Stomach (tissue), 9 donors: ENCODE measurements around the gene FAM193B. TPM values are rescaled to one million over a fixed set of nuclear protein-coding genes. Genes with fewer than 3 reads are reported as not detected.

ENCODE experiments used
- DNase-seq, 2 donors: peaks; one replicate each; pipeline versions ENCODE4 v3.0.0 to v3.0.0-alpha.2; 2013 to 2019
- H3K27ac ChIP-seq, 5 donors: fragments of 200-600 bp in 4 of 5; sonication (generic) in 4 of 5; one replicate each; pipeline ENCODE4 v1.5.1; 2013 to 2019; ENCODE audit warnings: mild to moderate bottlenecking in 1 of 5, moderate library complexity in 1 of 5
- H3K27me3 ChIP-seq, 3 donors: fragments of 200-600 bp; sonication (generic); one replicate each; pipeline ENCODE4 v1.5.1; 2017 to 2019; ENCODE audit warnings: mixed run types in 1 of 3
- H3K36me3 ChIP-seq, 4 donors: fragments of 200-600 bp; sonication (generic); 1 replicate in 3 of 4; 2 replicates in 1 of 4; pipeline ENCODE4 v1.5.1; 2016 to 2019
- H3K4me1 ChIP-seq, 4 donors: fragments of 200-600 bp; sonication (generic); one replicate each; pipeline ENCODE4 v1.5.1; 2016 to 2019
- H3K4me3 ChIP-seq, 4 donors: fragments of 200-600 bp; sonication (generic) in 3 of 4; one replicate each; pipeline ENCODE4 v1.5.1; 2016 to 2019; ENCODE audit warnings: mild to moderate bottlenecking in 1 of 4
- H3K9me3 ChIP-seq, 4 donors: fragments of 200-600 bp; sonication (generic); one replicate each; pipeline ENCODE4 v1.5.1; 2016 to 2019
- CTCF ChIP-seq, 7 experiments: fragments of 450-650 bp in 4 of 7; fragments of 200-600 bp in 3 of 7; sonication (generic) in 3 of 7; IDR thresholded peaks; one replicate each; pipeline ENCODE4 v1.5.1; 2016 to 2019; ENCODE audit warnings: antibody characterized with exemption in 7 of 7, control low read depth in 2 of 7, mild to moderate bottlenecking in 1 of 7
- EP300 ChIP-seq: sonication (generic); formaldehyde crosslinking; IDR thresholded peaks from one replicate; pipeline ENCODE4 v1.6.1; 2017; ENCODE audit warnings: antibody characterized with exemption
- POLR2A ChIP-seq, 4 donors: fragments of 450-650 bp; IDR thresholded peaks; one replicate each; pipeline ENCODE4 v1.6.1; 2016; ENCODE audit warnings: antibody characterized with exemption in 4 of 4, control low read depth in 2 of 4, mild to moderate bottlenecking in 1 of 4, moderate library complexity in 1 of 4
- POLR2AphosphoS5 ChIP-seq, 3 donors: sonication (generic); formaldehyde crosslinking; IDR thresholded peaks; one replicate each; pipeline ENCODE4 v1.6.1; 2016; ENCODE audit warnings: antibody characterized with exemption in 3 of 3
- WGBS, 5 donors: extraction: QIAGEN DNeasy Blood & Tissue Kit in 3 of 5; methylation state at CpG; one replicate each; pipeline versions ENCODE4 v1.1.5 to v1.1.7; 2013 to 2018; 5-methylcytosine and 5-hydroxymethylcytosine counted together
- intact Hi-C: fragments of 100-400 bp; cut with DNase I; formaldehyde crosslinking; loops from one replicate; pipeline ENCODE4 v1.15.1; 2023; ENCODE audit warnings: low total_unique reads
- polyA plus RNA-seq, 3 donors: library from polyadenylated mRNA; stranded (reverse); fragments of 200-250 nt; gene quantifications; one replicate each; pipeline ENCODE4 v1.2.3, GENCODE V29; 2013
- total RNA-seq, 5 donors: library from RNA; depleted of rRNA; stranded (reverse); fragments of >200 nt; gene quantifications; one replicate each; pipeline versions ENCODE4 v1.1.0 to v1.2.3, GENCODE V29; 2014 to 2016
- donor health status: healthy with polysubstance abuse.
- donor health status: Bipolar disorder and iron deficiency.
- donor health status: healthy.

The FAM193B gene
- total and polyA plus RNA-seq, 8 donors, result 40.4 to 316 (median 138) TPM

GRCh38 chr5:177492841-177493240 lies 61.5 kb downstream of the FAM193B start:
- no peaks in the 10 kb centered on the region for H3K27me3 ChIP-seq
- peaks cover 49 to 92% (median 68%) of the 10 kb centered on the region in 4 donors for H3K4me1 ChIP-seq
- intact Hi-C loops, result no loop called here
- no peak for DNase-seq
- no peak for TF ChIP-seq POLR2AphosphoS5 (IDR thresholded peaks at IDR 0.05)
- no peak for TF ChIP-seq CTCF (IDR thresholded peaks at IDR 0.05)
- TF ChIP-seq EP300, result no peak
- no peak for TF ChIP-seq POLR2A (IDR thresholded peaks at IDR 0.05)
- H3K36me3 ChIP-seq, result peaks cover 19 to 51% (median 45%) of the 10 kb centered on the region in 4 donors
- H3K9me3 ChIP-seq, result no peaks in the 10 kb centered on the region
- H3K4me3 ChIP-seq, result peak overlapping the region in 3 of 4 donors; percentile 5 to 19 (median 6)
- peak overlapping the region in 4 of 5 donors; percentile 89 to 97 (median 92) for H3K27ac ChIP-seq
- WGBS, 5 donors, result 74 to 87% (median 75%) methylated on average over 7 of the region's 7 CpGs

GRCh38 chr5:177491983-177492746 lies 62.2 kb downstream of the FAM193B start:
- intact Hi-C loops, result no loop called here
- DNase-seq, result no peak
- WGBS, 5 donors, result 85 to 94% (median 92%) methylated on average over 32 to 54 of the region's 54 CpGs
- Histone ChIP-seq H3K4me3 (peak overlapping the region in 2 of 4 donors; percentile 6 to 19), H3K9me3 (no peaks in the 10 kb centered on the region), H3K27me3 (no peaks in the 10 kb centered on the region), H3K27ac (peak overlapping the region in 4 of 5 donors; percentile 52 to 94 (median 90)), H3K36me3 (peaks cover 26 to 57% (median 51%) of the 10 kb centered on the region in 4 donors), H3K4me1 (peaks cover 47 to 90% (median 64%) of the 10 kb centered on the region in 4 donors)
- TF ChIP-seq POLR2AphosphoS5 (IDR thresholded peaks at IDR 0.05) (no peak), CTCF (IDR thresholded peaks at IDR 0.05) (no peak), POLR2A (IDR thresholded peaks at IDR 0.05) (no peak), EP300 (no peak)

- peaks cover 41 to 83% (median 60%) of the 10 kb centered on the region in 4 donors for H3K4me1 ChIP-seq
Observed at GRCh38 chr5:177491429-177491945, 62.9 kb downstream of the FAM193B start.

More at GRCh38 chr5:177491429-177491945, 62.9 kb downstream of the FAM193B start:
- peak overlapping the region in 2 of 4 donors; percentile 6 to 19 for H3K4me3 ChIP-seq
- H3K9me3 ChIP-seq, result no peaks in the 10 kb centered on the region
- H3K36me3 ChIP-seq, result peaks cover 27 to 64% (median 56%) of the 10 kb centered on the region in 4 donors
- DNase-seq, result peak in 1 of 2 donors; percentile 82
- intact Hi-C loops, result no loop called here
- 60 to 73% (median 68%) methylated on average over 30 to 43 of the region's 43 CpGs for WGBS, 5 donors
- peak overlapping the region in 4 of 5 donors; percentile 20 to 90 (median 70) for H3K27ac ChIP-seq
- TF ChIP-seq CTCF (IDR thresholded peaks at IDR 0.05) (peak in 5 of 7 experiments; percentile 12 to 76 (median 49)), POLR2AphosphoS5 (IDR thresholded peaks at IDR 0.05) (no peak)
- no peaks in the 10 kb centered on the region for H3K27me3 ChIP-seq
